T1000 (cell line): Measurements from ENCODE around the gene TSPAN15.
"Not testable (repeated sequence)": the region's sequence is repeated elsewhere in the genome, so short reads cannot be mapped to it uniquely, and the experiment has no call there.

Experiments used
- DNase-seq: peaks from one replicate; lab custom pipeline; 2025; ENCODE audit warnings: mixed read lengths; lab: John Stamatoyannopoulos, UW

The TSPAN15 gene

DNA sequence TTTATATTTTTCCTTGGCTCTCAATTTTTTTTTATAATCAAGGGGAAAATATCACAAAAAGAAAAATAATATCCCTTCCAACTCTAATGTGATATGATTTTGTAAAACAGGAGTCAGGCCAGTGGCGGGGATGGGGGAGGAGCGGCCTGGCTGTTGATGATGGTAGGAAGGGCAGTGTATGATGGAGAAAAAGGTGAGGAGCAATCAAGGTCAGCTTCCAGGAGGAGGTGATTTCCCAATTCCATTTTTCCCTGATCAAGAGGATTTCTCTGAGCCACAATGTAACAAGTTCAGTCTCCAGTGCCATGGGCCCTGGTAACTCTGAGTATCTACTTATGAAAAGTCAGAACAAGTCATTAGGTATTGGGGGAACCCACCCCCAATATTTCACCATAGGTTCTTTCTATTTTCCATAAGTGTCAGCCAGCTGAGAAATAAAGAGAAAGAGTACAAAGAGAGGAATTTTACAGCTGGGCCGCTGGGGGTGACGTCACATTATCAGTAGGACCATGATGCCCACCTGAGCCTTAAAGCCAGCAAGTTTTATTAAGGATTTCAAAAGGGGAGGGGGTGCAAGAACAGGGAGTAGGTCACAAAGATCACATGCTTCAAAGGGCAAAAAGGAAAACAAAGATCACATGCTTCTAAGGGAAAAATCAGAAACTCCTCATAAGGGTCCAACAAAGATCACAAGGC is 37.0 kb downstream of the TSPAN15 start:
- not testable (repeated sequence) for DNase-seq

DNA sequence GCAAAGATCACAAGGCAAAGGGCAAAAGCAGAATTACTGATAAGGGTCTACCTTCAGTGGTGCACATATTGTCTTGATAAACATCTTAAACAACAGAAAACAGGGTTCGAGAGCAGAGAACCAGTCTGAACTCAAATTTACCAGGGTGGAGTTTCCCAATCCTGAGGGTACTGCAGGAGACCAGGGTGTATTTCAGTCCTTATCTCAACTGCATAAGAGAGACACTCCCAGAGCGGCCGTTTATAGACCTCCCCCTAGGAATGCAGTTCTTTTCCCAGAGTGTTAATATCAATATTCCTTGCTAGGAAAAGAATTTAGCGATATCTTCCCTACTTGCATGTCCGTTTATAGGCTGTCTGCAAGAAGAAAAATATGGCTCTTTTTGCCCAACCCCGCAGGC is 37.6 kb downstream of the TSPAN15 start:
- DNase-seq: not testable (repeated sequence)

DNA sequence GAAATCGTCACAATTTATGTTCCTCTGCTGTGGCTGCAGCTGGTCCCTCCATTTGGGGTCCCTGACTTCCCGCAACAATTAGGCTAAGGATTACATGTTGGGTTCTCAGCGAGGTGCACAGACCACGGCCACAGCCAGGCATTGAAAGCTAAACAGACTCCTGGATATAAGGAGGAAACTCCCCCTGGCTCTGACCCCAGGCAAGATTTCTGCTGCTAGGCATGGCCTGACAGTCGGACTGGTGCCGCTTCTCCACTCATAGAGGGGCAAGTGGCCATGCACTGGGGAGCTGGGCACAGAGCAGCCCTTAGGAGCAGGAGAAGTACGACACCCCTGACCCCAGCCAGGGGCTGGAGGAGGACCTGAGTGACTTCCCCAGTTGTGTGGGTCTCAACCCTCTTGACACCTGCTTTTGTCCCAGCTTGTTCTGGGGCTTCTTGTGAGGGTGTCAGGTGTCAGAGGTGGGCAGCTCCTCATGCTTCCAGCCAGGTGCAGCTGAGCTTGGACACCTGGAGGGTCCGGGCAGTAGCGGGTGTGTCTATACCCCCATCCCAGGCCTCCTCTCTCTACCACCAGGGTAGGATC is 38.3 kb downstream of the TSPAN15 start:
- no peak for DNase-seq

DNA sequence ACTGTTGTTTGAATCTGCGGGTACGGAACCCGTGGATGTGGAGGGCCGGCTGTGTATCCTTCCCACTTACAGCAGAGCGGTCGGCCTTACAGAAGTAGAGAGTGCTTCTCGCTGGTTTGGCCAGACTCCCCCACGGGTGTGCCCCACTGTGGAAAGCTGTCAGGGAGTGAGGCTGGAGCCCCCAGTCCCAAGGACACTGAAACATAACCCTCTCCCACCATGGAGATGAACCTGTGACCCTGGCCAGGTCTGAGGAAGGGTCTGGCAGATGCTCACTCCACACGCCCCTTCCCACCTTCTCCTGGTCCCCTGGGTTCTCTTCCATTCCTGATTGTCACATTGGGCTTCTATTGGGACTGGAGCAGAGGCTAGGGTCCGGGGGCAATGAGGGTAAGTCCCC is 39.6 kb downstream of the TSPAN15 start:
- DNase-seq: no peak

- DNase-seq: no peak
These were observed 40.3 kb downstream of the TSPAN15 start for GRCh38 chr10:69491611-69492010.

DNA sequence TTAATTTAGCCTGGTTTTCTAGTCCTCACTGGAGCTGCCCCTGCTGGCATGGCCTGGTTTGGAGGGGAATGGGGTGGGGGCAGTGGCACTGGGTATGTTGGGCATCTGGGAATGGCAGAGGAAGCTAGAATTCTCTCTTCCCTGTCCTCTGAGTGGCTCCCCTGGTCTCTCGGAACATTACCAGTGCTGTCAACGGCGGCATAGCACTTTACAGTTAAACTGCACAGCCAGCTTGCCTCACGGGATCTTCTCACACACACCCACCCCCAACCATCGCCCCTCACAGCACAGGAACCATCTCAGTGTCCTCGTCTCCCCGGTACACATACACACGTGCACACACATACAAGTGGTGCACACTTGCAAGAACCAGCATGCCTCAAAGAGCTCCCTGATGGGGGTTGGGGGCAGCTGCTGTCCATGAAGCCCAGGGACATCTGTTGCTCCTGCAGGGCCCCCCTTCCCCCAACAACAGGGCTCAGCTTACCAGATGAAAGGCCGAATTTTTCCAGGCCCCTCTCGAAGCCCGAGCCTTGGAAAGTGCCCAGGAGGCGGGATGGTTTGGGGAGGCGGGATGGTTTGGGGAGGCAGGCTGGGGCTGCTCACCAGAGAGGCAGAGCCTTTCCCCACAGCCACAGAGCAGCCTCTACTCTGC is 41.0 kb downstream of the TSPAN15 start:
- DNase-seq: no peak

GRCh38 chr10:69492746-69493462 is 41.6 kb downstream of the TSPAN15 start:
- DNase-seq: no peak

DNA sequence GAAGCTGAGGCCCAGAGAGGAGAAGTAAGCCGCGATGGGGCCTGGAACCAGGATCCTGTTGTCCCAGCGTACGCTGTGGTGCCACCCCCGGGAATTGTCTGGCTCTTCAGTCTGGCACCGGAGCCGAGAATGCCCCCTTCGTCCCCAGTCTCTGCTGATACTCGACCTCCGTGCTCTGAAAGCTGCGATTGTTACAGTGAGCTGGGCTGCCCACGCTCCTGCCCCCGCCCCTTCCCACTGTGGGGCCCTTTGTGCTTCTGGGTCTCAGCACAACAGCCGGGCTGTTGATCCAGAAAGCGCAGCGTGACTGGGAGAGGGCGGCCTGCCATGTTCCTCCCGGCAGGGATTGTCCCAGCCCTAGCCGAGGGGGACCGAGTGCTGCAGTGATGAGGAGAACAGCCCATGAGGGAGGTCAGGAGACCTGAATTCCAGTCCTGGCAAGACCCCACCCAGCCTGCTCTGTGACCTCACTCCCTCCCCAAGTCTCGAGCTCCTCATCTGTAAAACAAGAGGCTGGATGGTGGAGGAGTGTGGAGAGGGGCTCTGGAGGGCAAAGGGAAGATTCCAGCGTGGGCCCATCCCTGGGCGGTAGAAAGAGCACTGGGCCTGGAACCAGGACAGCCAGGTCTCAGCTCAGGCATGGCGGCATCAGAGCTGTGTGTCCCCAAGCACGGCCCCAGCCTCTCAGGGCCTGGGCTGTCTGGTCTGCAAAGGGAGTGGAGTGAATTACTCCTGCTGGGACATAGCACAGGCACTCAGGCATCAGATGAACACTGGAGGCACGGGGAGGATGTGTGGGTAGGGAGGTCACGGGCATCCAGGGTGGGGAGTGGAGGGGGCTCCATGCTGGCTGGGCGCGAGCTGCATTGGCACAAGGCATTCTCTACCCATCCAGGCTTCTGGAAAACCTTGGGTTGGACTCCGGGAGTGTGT is 43.6 kb downstream of the TSPAN15 start:
- no peak for DNase-seq

DNA sequence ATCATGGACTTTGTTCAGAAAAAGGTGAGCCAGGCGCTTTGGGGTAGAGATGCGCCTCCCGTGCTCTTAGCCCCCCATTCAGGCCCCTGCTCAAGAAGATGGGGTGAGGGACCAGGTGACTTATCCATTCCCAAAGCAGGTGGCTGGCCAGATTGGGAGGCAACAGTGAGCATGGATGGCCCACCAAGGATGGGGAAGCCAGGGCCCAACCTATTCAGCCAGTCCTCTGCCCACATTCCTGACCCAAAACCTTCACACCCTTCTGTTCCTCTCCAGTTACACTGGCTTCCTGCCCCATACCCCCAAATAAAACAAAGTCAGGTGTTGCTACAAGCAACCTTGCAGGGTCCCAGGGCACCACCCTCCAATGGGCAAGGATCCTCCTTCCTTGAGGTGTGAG is 44.4 kb downstream of the TSPAN15 start:
- no peak for DNase-seq

GRCh38 chr10:69496352-69497230 is 45.3 kb downstream of the TSPAN15 start:
- DNase-seq: no peak

GRCh38 chr10:69497231-69497561 is 45.9 kb downstream of the TSPAN15 start:
- no peak for DNase-seq

GRCh38 chr10:69497611-69498390 is 46.5 kb downstream of the TSPAN15 start:
- no peak for DNase-seq

- no peak for DNase-seq
These were observed 47.6 kb downstream of the TSPAN15 start for GRCh38 chr10:69498711-69499471.

- DNase-seq: no peak
These were observed 48.7 kb downstream of the TSPAN15 start for GRCh38 chr10:69499726-69500689.

DNA sequence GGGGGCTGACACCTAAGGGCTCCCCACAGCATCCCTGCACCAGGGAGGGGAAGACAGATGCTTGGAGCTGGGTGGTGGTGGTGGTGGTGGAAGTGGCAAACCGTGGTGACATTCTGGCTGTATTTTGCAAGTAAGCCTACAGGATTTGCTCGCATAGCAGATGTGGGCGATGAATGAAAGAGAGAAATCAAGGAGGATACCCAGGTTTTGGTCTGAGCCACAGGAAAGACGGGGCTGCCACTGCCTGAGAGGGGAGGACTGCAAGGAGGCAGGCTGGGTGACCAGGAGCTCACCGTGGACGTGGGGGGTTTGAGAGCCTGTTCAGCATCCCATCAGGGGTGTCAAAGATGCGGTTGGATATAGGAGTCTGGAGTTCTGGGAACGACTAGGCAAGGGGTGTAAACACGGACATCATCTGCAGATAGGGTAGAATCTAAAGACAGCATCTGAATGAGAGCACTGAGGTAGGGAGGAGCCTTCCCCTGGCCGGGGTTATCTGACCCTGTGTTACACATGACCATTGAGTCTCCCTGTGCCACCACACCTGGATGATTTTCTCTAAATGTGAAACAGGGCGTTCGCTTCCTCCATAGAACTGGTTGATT is 49.7 kb downstream of the TSPAN15 start:
- DNase-seq: no peak

GRCh38 chr10:69501657-69502056 is 50.4 kb downstream of the TSPAN15 start:
- no peak for DNase-seq

- DNase-seq: no peak
These were observed 51.3 kb downstream of the TSPAN15 start for GRCh38 chr10:69502589-69502988.
